Fibroblast of the conjunctiva (primary cell): ENCODE measurements around the gene PHF10.
A peak's percentile ranks its signal among the peaks of the same experiment; 100 is the strongest.
"Not testable (repeated sequence)": the region's sequence is repeated elsewhere in the genome, so short reads cannot be mapped to it uniquely, and the experiment has no call there.

ENCODE experiments used
- DNase-seq: peaks from one replicate; pipeline ENCODE4 v3.0.0-alpha.2; 2010; ENCODE audit warnings: low read depth

PHF10 gene

DNA sequence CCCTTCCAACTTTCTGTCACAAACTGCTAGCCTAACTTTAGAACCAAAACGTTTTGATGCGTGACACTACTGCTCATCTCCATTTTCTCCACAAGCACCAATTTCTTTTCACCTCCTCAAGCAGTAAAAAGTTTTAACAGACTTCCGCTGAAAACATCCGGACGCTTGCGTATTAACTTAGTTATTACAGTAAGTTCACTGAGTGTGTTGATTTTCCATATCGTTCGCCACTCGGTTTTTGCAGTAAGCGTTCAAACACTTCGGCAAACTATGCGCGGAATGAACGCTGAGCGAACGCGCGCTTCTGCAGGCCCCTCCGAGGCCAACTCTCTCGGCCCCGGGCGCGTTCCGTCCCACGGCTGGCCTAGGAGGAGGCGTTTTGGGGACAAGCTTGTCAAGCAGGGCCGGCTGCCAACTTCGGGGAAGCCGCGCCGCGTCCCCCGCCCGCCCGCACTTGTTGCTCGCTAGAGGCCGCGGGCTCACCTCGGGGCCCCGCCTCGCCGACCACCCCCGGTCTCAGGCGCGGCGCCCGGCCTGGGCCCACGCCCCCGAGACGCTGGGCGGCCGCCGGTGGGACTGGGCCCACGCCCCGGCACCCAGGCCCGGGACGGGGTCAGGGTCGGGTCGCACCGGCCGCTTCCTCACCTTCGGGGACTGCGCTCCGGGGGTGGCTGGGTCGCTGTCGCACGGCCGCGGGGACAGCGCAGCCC lies 945 bp downstream of the PHF10 start:
- peak; percentile 10 for DNase-seq

DNA sequence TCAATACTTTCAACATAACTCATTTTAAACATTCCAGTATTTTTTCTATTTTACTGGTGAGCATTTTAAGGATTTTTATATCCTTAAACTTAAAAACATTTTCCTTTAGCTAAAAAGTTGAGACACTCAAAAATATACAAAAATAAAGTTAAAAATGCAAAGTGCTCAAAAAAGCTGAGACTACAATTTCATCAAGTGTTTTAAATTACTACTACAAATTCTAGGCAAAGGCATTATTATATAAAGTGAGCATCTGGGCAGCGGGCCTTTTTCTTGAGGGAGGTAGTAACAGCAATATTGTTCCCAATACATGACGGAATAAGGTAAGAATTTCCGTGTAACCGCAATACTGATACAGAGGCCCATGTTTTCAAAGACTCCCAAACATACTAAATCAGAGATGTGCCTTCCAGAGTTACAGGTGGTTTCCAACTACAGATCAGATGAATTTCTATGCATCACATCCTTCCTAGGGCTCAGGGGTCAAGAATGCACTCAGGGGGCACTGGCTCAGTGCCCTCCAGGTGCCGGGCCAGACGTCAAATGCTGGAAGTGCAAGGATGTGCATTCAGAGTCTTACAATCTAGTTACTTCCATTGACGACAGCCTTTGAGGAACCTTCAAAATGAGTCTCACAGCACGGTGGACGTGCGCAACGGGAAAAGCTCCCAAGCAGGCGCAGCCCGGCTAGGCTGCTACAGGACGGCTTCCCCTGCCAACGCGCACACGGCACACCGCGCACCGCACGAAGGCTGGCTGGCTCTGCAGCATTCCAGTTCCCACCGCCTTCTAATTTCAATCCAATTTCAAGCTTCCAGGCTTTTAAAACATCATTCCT lies 1.7 kb downstream of the PHF10 start:
- no peak for DNase-seq

DNA sequence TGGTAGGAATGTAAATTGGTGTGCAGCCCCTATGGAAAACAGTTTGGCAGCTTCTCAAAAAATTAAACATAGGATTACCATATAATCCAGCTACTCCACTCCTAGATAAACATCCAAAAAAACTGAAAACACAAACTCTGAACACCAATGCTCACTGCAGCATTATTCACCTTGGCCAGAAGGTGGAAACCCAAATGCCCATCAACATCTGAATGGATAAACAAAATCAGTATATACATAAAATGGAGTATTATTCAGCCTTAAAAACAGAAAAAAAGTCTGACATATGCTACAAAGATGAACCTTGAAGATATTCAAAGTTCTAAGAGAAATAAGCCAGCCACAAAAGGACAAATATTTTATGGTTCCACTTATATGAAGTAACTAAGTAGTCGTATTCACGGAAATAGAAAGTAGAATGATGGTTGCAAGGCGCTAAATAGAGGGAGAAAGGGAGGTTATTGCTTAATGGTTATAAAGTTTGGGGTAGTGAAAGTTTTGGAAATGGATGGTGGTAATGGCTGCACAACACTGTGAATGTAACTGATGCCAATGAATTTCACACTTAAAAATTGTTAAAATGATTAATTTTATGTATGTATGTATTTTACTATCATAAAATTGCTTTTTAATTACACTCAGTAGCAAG lies 4.0 kb downstream of the PHF10 start:
- no peak for DNase-seq

DNA sequence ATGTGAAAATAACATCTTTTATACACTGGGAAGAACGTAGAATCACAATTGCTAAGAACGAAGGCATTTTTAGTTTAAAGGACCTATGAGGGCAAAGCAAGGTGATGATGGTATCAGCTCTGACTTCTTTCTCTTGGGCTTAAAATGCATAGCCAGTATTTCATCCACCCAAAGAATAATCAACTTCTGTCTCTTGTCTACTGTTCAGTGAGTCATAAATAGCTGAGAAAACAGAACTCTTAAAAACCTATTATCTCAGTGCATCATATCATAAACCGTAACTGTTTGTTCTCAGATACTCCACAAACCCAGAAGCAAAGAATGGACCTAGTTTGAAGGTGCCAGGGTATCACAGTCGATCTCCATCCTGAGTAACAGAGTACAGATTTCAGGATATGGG lies 5.2 kb downstream of the PHF10 start:
- no peak for DNase-seq

DNA sequence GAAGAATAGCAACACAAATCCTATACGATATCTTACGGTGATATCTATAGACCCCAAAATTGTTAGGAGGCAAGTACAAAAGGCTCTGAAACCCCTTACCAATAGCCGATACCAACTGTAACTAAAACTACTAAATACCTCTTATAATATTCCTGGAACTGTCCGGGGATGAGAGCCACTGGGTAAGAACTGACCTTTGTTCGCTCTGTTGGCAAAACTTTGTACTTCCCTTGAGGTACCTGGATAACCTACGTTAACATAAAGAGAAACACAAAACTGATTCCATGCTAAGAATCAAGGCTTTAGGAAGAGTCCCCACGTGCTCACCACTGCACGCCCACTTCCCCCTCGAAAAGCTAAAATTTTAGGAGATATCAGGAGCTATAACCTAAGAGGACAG lies 9.7 kb downstream of the PHF10 start:
- DNase-seq = no peak

DNA sequence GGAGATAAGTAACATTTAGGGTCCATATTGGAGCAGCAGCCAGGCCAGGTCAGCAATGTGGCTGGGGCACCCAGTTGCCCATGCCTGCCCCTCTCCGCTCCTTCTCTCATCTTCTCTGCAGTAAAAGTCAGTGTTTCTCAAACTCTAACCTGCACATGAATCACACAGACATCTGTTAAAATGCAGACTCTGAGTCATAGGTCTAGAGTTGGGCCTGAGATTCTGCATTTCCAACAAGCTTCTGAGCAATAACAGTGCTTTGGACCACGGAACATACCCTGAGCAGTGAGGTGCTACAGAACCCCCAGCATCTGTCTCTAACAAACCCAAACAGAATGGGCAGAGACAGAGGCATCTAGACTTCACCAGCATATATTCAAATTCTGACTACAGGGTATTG lies 10.1 kb downstream of the PHF10 start:
- DNase-seq = no peak

DNA sequence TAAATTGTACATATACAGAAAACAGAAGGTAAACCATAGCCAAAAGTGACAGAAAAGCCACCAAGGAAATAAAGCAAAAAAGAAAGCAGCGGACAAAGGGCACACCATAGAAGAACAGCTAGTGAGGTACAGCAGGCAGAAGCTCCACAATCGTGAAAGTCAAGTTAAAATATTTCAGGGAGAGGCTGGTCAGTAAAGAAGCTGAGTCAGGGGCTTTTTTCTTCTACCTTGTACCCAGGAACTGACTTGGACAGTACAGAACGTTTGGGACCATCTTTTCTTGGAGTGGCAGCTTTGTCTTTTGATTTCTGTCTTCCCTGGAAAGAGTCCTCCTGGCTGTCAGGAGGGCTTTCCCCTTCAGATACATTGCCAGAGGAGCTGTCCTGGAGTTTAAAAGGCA lies 14.3 kb downstream of the PHF10 start:
- DNase-seq = no peak

DNA sequence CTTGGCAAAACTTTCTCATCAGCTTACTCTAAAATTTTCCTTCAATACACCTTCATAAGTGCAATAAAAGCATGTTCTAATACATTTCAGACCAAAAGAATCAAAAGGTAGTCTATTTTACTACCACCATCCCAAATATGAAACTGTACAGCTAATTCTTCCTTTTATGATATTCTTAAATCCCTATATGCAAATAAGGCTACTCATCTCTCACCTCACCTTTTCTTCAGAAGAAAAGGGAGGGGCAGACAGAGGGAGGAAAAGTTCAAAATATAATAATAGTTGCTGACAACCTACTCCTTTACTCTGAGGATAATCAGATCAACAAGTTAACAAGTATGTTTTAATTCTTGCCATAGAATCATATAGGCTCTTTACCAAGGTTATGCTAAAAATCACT lies 15.0 kb downstream of the PHF10 start:
- DNase-seq = no peak

DNA sequence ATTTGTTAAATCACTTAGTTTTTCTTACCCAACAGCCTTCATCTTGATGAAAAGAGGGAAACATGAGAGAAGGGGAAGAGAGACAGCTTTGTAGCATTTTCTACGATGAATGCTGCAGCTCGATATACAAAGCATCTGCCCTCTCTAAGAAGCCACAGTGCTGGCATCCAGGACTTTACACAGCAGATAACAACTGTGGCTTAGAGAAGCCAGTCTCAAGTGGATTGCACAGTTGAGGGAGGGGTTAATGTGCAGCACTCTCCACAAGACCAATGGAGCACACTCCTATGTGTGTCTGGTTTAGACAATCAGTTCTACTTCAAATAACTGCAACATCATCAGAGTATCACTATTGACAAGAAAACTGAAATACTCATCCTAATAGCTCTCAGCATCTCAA lies 16.5 kb downstream of the PHF10 start:
- no peak for DNase-seq

DNA sequence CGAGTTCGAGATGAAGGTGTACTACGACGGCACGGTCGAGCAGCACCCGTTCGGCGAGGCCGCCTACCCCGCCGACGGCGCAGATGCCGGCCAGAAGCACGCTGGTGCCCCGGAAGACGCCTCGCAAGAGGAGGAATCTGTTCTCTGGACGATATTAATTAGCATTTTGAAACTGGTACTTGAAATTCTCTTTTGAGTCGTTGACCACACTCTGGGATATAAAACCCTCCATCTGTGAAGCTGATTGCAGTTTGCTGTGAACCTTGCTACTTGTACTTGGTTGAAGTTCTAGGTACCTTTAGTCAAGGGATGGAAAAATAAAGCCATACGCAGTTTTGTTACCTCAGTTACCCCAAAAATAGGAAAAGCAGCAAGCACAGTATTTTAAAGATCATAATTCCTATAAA lies 21.5 kb downstream of the PHF10 start:
- DNase-seq = no peak

DNA sequence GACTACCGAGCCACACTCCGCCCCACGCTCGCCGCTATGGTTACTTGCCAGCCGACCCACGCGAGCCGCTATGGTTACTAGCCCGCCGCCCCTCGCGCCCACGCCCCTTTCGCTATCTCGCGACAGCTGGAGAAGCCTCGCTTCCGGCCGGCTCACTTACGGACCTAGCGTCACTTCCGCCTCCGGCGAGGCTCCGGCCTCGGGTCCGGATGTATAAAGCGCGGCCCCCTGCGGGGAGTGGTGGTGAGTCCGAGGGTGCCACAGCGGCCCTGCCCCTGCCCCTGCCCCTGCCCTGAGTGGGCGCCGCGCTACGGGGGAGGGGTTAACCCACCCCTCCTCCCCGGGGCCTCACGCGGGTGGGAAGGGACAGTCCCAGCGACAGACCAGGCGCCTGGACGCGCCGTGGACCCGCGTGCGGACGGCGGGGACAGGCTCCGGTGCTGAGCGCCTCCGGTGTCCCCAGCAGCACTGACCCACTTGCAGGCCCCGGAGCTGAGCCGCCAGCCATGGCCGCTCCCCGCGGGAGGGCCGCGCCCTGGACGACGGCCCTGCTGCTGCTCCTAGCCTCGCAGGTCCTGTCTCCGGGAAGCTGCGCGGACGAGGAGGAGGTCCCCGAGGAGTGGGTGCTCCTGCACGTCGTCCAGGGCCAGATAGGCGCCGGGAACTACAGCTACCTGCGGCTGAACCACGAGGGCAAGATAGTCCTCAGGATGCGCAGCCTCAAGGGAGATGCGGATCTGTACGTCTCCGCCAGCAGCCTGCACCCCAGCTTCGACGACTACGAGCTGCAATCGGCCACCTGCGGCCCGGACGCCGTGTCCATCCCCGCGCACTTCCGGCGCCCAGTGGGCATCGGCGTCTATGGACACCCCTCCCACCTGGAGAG lies 22.1 kb downstream of the PHF10 start, which contains the start of the genes C6orf120 and WDR27:
Gene C6orf120, plus strand, starts transcription at position 173 of the 886 bp plus-strand sequence. Its CDS starts 334 bp downstream, at position 507.
Gene WDR27, minus strand, starts transcription at position 76 of the 886 bp plus-strand sequence. CDS start 13,024 bp downstream, outside the sequence.
- peak; percentile 89 for DNase-seq

DNA sequence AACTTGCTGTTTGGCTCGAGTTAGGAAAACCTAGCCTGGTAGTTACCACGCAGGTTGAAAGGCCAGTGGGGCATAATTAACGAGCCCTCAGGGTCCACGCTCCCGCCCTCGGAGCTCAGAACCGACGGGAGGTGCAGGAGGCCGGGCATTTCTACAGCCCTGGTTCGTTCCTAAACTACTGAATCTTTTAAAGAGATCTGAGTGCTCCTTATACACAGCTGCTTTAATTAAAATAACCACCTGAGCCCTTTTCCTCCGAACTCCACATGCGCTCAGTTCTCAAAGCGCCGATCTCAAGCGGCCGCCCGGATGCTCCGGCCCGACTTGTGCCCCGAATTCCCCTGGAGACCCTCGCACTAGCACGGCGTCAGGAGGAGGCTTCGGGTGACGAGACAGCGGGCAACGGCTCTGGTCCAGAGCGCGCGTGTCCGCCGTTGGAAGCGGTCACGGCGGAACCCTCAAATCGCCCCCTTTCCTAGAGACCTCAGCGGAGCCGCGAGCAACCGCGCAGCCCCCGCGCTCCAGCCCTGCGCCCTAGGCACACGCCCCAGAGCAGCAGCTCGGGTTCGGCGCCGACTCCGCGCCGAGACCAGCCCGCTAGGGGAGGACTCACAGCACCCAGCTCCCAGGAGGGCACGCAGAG lies 22.9 kb downstream of the PHF10 start:
- DNase-seq = no peak

DNA sequence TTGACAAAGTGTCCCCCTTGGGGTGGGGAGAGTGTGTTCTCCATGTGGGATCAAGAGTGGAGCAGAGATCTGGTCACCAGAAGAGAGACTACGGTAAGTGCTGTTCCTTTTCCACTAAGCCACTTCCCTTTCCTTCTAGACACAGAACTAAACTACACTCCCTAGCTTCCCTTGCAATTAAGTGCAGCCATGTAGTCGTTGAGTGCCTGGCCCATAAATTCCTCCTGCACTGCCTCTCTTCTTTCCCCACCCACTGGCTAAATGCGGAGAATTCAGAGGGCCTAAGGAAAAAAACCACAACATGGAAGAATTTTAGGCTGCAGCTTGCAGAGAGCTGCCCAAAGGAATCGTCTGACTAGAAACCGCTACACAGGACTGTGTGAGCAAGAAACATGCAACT lies 24.0 kb downstream of the PHF10 start:
- no peak for DNase-seq

DNA sequence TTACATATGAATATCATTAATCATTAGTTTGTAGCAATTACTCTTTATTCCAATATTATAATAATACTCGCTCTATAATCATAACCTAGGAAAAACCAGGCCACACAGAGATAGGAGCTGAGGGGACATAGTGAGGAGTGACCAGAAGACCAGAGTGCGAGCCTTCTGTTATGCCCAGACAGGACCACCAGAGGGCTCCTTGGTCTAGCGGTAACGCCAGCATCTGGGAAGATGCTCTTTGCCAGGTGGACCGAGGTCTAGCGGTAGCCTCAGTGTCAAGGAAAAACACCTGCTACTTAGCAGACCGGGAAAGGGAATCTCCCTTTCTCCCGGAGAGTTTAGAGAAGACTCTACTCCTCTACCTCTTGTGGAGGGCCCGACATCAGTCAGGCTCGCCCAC lies 27.2 kb downstream of the PHF10 start:
- DNase-seq = not testable (repeated sequence)

DNA sequence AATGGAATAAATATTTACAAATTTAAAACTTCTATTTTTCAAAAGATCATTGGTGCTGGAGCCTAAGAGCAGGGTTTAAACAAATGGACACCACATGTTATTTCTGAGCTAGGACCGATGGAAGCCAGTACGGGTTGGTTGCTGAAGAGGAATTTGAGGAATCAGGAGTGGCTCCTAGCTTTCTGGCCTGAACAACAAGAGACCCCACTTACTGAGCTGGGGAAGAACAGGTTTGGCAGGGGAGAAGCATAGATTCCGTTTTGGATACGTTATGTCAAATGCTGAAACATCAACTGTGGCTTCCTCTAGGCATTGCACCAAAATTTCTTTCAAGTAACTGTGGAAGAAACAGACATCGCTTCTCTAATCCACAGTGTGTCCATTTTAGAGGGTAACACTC lies 29.2 kb downstream of the PHF10 start:
- DNase-seq = no peak

DNA sequence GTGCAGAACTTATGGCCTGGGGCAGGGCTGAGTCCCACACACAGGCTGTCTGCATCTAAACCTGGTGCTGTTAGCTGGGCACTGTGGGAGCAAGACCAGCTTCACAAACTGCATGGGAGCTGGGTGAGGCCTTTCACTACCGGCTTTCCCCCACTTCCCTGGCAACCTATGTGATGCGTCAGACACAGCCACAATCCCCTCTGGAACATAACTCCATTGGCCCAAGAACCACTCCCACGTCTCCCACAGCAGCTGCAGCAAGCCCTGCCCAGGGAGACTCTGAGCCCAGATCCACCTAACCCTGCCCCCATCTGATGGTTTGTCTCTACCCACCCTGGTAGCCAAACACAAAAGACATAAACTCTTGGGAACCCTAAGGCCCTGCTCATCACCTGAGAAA lies 31.8 kb downstream of the PHF10 start:
- no peak for DNase-seq

DNA sequence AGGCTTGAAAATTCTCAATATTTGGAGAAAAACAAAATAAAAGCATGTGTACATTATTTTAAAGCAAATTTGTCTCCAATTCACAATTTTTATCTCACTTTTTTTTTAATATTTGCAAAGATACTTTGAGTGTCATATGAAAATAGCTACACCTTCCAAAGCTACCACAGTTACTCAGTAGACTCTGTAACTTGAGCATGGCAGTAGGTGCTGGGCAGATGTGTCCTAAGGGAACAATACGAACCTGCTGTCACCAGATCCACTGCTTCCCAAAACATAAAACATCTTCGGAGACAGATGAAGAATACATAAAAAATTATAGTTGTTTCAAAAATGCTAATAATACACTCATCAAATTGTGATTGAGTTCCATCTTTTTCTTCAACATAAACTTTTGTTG lies 33.0 kb downstream of the PHF10 start:
- DNase-seq = no peak

DNA sequence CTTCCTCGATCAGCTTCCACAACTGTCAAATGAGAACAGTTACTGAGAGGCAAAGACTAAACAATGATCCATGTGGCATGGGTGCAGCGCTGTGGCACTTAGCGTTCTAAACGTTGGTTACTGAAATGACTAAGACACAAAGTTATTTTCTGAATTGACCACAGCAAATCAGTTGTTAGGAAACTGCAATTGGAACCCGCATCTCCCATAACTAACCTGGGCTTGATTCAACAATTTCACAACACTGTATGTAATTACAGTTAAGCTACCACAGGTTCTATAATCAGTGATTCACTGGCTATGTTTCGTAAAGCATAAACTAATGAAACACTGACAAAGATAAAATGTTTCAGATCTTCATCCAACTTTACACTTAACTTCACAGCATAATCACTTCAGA lies 35.0 kb downstream of the PHF10 start:
- DNase-seq = peak; percentile 54

DNA sequence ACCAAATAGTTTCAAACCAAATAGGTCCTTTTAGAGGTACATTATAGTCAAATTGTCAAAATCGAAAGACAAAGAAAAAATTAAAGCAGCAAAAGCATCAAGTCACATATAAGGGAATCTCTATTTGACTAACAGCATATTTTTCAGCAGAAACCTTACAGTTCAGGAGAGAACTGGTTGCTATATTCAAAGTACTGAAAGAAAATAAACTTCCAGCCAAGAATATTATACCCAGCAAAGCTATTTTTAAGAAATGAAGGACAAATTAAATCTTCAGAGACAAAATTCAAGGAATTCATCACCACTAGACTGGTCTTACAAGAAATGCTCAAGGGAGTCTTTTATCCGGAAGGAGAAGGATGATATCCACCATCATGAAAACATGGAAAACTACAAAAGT lies 38.4 kb downstream of the PHF10 start:
- DNase-seq = no peak

DNA sequence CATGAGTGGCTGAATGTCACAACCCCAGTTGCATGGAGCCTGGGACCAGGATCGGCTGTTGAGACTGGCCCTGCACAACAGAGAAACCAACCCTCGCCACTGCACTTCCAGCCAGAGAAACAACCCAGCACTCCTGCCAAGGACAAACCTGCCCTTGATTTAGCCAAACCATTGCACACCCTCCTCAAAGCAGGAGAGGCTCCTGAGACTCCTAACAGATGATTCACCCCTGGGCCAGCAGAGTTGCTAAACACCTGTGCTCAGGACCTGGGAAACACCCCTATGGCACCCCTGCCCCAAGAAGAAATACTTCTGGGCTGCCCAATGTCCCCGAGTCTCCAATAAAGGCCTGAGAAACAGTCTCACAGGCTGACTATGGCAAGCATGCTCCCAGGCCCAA lies 40.2 kb downstream of the PHF10 start:
- no peak for DNase-seq

DNA sequence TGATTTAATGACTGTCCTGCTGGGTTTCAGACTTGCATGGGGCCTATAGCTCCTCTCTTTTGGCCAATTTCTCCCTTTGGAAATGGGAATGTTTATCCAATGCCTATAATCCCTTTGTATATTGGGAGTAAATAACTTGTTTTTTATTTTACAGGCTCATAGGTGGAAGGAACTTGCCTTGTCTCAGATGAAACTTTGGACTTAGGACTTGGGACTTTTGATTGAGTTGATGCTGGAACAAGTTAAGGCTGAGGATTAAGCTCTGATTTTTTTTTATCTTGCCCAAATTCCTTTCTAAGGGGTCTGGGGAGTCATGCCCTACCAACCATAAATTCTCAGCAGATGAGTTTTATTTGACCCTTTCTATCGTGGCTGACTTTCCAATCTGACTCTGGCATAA lies 46.0 kb downstream of the PHF10 start:
- DNase-seq = no peak
